NOMO-1 treated with DMSO at 0.1 percent for 48 hours (cell line): Measurements from ENCODE around the gene OR2M5.

ENCODE experiments used
- DNase-seq: peaks from one replicate; lab custom pipeline; 2025; ENCODE audit not compliant: unreplicated experiment; lab: John Stamatoyannopoulos, UW

OR2M5 gene

GRCh38 chr1:248144513-248145198 lies at the start of gene OR2M5:
OR2M5 (plus strand) TSS chr1:248145148; CDS start chr1:248145148, 0 bp downstream.
- no peak for DNase-seq

GRCh38 chr1:248098529-248098928 lies 46.4 kb upstream of the OR2M5 start:
- DNase-seq, result no peak

- no peak for DNase-seq
These were observed 42.1 kb upstream of the OR2M5 start for GRCh38 chr1:248102847-248103246.

- DNase-seq, result no peak
These were observed 33.8 kb upstream of the OR2M5 start for GRCh38 chr1:248111157-248111556.

GRCh38 chr1:248114890-248115289 lies 30.1 kb upstream of the OR2M5 start:
- DNase-seq, result no peak

GRCh38 chr1:248127653-248128052 lies 17.3 kb upstream of the OR2M5 start:
- DNase-seq, result no peak

- no peak for DNase-seq
These were observed 8.1 kb upstream of the OR2M5 start for GRCh38 chr1:248136811-248137210.

GRCh38 chr1:248140846-248141245 lies 4.1 kb upstream of the OR2M5 start:
- no peak for DNase-seq

GRCh38 chr1:248143311-248143710 lies 1.6 kb upstream of the OR2M5 start:
- no peak for DNase-seq

GRCh38 chr1:248152056-248152827 lies 7.3 kb downstream of the OR2M5 start:
- no peak for DNase-seq

GRCh38 chr1:248155927-248156326 lies 11.0 kb downstream of the OR2M5 start:
- no peak for DNase-seq

- no peak for DNase-seq
These were observed 13.8 kb downstream of the OR2M5 start for GRCh38 chr1:248158758-248159157.

GRCh38 chr1:248164031-248164430 lies 19.1 kb downstream of the OR2M5 start:
- DNase-seq, result no peak

GRCh38 chr1:248165186-248165585 lies 20.2 kb downstream of the OR2M5 start:
- no peak for DNase-seq

GRCh38 chr1:248174521-248174920 lies 29.6 kb downstream of the OR2M5 start, which contains the start of gene OR2M2:
OR2M2 (plus strand) TSS chr1:248174821; CDS start chr1:248179986, 5,165 bp downstream.
- no peak for DNase-seq

- no peak for DNase-seq
These were observed 39.0 kb downstream of the OR2M5 start for GRCh38 chr1:248183996-248184395.

GRCh38 chr1:248187363-248187762 lies 42.4 kb downstream of the OR2M5 start:
- no peak for DNase-seq

- no peak for DNase-seq
These were observed 44.1 kb downstream of the OR2M5 start for GRCh38 chr1:248189026-248189425.

- no peak for DNase-seq
These were observed 49.2 kb downstream of the OR2M5 start for GRCh38 chr1:248194117-248194516.
